ENCODE data around the gene LARP4. TPM values are rescaled to one million over a fixed set of nuclear protein-coding genes. Genes with fewer than 3 reads are reported as not detected.

The LARP4 gene
- total and polyA plus RNA-seq, 9 of the 15 experiments (the other 6 are each of a cell fraction or from before 2014, with no cell fraction given): 31.6 to 84.5 (median 52.4) TPM

DNA sequence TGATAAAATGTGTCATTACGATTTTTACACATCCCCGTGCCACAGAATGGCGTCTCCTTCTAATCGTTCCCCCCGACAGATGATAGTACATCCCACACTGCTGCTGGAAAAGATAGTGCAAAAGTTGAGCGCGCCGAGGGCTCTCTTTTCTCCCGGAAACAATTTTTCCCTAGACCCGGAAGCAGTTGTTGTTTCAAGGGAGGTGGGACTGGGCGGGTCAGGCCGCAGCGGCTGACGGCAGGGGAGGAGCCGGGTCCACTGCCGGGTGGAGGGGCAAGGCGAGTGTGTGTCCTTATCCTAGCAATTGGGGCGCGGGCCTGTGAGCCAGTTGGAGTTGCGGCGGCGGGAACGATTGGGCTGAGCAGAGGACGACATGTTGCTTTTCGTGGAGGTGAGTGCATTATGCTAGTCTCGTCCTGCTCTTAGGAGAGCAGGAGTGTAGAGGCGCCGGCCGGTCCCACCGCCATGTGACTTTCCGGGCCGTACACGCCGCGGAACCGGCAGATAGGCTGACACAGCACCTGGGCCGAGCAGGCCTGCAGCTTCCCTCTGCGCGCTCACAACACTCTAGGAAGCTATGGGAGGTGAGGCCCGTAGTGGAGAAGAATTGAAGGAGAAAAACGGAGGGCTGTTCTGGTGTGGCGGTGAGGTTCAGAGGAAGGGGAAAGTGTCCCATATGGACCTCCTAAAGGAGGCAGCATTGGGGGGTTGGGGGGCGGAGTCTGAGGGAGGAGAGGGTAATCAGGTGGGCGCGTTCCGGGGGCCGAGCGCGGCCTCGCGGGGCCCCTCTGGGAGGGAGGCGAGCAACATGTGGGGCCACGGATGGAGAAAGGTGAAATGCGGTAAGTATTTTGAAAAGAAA, at the start of gene LARP4 (continued):
- TF ChIP-seq CBX5 (IDR thresholded peaks at IDR 0.05; ENCODE audit: borderline replicate concordance, low read depth) (0 out of 2 replicates have a peak, but pooled peaks have one; percentile 13), SIX5 (IDR thresholded peaks at IDR 0.05; ENCODE audit: borderline replicate concordance in 1 of 2, insufficient read depth in 1 of 2, low read depth in 1 of 2, low read length in 2 of 2) (peak; percentile 23 to 35; a peak in 2 of 4 replicates), CBX8 (IDR thresholded peaks at IDR 0.05; ENCODE audit: borderline replicate concordance, extremely low read depth, low read depth, low read length, poor library complexity, severe bottlenecking) (no peak), ZNF75A (CRISPR knock-in tag; IDR thresholded peaks at IDR 0.05) (no peak), ID3 (CRISPR knock-in tag; IDR thresholded peaks at IDR 0.05) (no peak), ID3 (tag; IDR thresholded peaks at IDR 0.05) (no peak), SNRNP70 (optimal IDR thresholded peaks at IDR 0.05; ENCODE audit: low read depth, low read length) (no peak), KLF6 (CRISPR knock-in tag; IDR thresholded peaks at IDR 0.05; ENCODE audit: borderline replicate concordance) (no peak), ZNF277 (CRISPR knock-in tag; IDR thresholded peaks at IDR 0.05; ENCODE audit: borderline replicate concordance) (no peak), TCF7 (IDR thresholded peaks at IDR 0.05; ENCODE audit: borderline replicate concordance) (no peak), PHF8 (IDR thresholded peaks at IDR 0.05; ENCODE audit: borderline replicate concordance, low read length) (peak; percentile 99), ZZZ3 (IDR thresholded peaks at IDR 0.05) (peak; percentile 76; the same call in 1 of the 2 replicates), SMC3 (conservative IDR thresholded peaks at IDR 0.05; ENCODE audit: insufficient read depth, low read depth, low read length) (no peak), NEUROD1 (IDR thresholded peaks at IDR 0.05; ENCODE audit: borderline replicate concordance, low read depth, low read length, partially characterized antibody) (no peak), BCLAF1 (IDR thresholded peaks at IDR 0.05; ENCODE audit: borderline replicate concordance in 1 of 2, control insufficient read depth in 1 of 2, low read depth in 2 of 2, low read length in 1 of 2) (no peak), KDM5B (IDR thresholded peaks at IDR 0.05; ENCODE audit: insufficient replicate concordance, low read depth, low read length) (peak; percentile 96)
- TF ChIP-seq, protein P1, sequence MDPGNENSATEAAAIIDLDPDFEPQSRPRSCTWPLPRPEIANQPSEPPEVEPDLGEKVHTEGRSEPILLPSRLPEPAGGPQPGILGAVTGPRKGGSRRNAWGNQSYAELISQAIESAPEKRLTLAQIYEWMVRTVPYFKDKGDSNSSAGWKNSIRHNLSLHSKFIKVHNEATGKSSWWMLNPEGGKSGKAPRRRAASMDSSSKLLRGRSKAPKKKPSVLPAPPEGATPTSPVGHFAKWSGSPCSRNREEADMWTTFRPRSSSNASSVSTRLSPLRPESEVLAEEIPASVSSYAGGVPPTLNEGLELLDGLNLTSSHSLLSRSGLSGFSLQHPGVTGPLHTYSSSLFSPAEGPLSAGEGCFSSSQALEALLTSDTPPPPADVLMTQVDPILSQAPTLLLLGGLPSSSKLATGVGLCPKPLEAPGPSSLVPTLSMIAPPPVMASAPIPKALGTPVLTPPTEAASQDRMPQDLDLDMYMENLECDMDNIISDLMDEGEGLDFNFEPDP (CRISPR knock-in tag; IDR thresholded peaks at IDR 0.05): no peak
